RWPE1 (cell line): ENCODE results near the gene CCR9.

ENCODE experiments used
- CTCF ChIA-PET: fragments of 350-600 bp; sonication (Branson Sonifier 250); formaldehyde crosslinking; extraction: SDS; loops from one replicate; lab custom pipeline; 2021; lab: Yijun Ruan, JAX
- POLR2A ChIA-PET: fragments of 400-600 bp; formaldehyde crosslinking; extraction: SDS; loops from one replicate; lab custom pipeline; 2020; ENCODE audit warnings: antibody characterized with exemption; ENCODE audit not compliant: low non-redundant PET; lab: Yijun Ruan, JAX
- DNase-seq: peaks from one replicate; pipeline ENCODE4 v3.0.0; 2012; ENCODE audit warnings: low spot score
- H3K27ac ChIP-seq: fragments of 450-650 bp; 2 replicates; pipeline ENCODE4 v1.5.1; 2017
- TF ChIP-seq, protein P1 (sequence below): fragments of 450-650 bp; conservative IDR thresholded peaks from 2 replicates; pipeline ENCODE4 v1.5.1; 2017; ENCODE audit warnings: low read depth, mild to moderate bottlenecking

Gene CCR9

GRCh38 chr3:45890405-45890804 is 4.1 kb downstream of the CCR9 start:
- CTCF ChIA-PET, result no interaction called here
- TF ChIP-seq, protein P1, sequence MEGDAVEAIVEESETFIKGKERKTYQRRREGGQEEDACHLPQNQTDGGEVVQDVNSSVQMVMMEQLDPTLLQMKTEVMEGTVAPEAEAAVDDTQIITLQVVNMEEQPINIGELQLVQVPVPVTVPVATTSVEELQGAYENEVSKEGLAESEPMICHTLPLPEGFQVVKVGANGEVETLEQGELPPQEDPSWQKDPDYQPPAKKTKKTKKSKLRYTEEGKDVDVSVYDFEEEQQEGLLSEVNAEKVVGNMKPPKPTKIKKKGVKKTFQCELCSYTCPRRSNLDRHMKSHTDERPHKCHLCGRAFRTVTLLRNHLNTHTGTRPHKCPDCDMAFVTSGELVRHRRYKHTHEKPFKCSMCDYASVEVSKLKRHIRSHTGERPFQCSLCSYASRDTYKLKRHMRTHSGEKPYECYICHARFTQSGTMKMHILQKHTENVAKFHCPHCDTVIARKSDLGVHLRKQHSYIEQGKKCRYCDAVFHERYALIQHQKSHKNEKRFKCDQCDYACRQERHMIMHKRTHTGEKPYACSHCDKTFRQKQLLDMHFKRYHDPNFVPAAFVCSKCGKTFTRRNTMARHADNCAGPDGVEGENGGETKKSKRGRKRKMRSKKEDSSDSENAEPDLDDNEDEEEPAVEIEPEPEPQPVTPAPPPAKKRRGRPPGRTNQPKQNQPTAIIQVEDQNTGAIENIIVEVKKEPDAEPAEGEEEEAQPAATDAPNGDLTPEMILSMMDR, result no peak
- POLR2A ChIA-PET, result no interaction called here
- no peak overlapping the region for H3K27ac ChIP-seq
- DNase-seq, result peak; percentile 7

GRCh38 chr3:45892161-45892560 is 5.8 kb downstream of the CCR9 start:
- no peak for DNase-seq
- POLR2A ChIA-PET, result no interaction called here
- CTCF ChIA-PET, result no interaction called here
- TF ChIP-seq, protein P1, result no peak
- no peak overlapping the region for H3K27ac ChIP-seq

GRCh38 chr3:45894015-45894414 is 7.7 kb downstream of the CCR9 start:
- POLR2A ChIA-PET, result no interaction called here
- CTCF ChIA-PET, result no interaction called here
- H3K27ac ChIP-seq, result no peak overlapping the region
- TF ChIP-seq, protein P1, result no peak
- DNase-seq, result no peak

DNA sequence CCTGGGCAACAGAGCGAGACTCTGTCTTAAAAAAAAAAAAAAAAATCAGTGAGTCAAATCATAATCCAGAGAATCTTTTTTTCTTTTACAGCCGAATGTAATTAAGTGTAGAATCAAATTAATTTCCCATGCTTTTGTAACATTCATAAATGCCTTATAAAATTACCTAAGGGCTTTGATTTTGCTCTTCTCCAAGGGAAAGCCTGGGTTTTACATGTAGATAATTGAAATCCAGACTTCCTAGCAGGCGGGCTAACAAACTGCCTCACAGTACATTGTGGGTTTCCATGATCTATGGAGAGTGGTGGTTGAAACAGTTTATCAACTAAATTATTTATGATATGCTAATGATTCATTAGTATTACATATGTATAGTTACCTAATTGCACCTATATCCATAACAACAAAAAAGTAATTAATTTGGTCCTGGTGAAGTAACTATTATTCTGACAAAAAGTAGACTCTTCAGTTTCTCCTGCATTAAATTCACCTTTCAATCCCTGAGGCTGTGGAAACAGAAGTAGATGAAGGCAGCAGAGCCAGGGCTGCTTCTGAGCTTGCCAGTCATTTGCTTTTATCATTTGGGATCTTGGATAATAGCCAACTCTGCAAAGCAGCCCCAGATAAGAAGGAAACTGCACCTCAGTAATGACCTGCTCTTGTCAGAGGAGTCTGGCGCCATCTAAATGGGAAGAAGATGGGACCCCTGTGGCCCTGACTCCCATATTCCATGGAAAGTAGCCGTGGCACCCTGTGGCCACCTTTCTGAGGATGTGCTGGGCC is 9.5 kb downstream of the CCR9 start:
- H3K27ac ChIP-seq, result peak overlapping the region; percentile 75
- TF ChIP-seq, protein P1, result no peak
- ChIA-PET POLR2A (no interaction called here), CTCF (interaction anchor here (1.0 kb wide), 1 partner anchor 33 kb away, joined by 3 read pairs; no protein-coding TSS in a partner anchor)
- no peak for DNase-seq

GRCh38 chr3:45896956-45897355 is 10.6 kb downstream of the CCR9 start:
- peak overlapping the region; percentile 75 for H3K27ac ChIP-seq
- TF ChIP-seq, protein P1, result no peak
- ChIA-PET CTCF (no interaction called here), POLR2A (no interaction called here)
- DNase-seq, result no peak

DNA sequence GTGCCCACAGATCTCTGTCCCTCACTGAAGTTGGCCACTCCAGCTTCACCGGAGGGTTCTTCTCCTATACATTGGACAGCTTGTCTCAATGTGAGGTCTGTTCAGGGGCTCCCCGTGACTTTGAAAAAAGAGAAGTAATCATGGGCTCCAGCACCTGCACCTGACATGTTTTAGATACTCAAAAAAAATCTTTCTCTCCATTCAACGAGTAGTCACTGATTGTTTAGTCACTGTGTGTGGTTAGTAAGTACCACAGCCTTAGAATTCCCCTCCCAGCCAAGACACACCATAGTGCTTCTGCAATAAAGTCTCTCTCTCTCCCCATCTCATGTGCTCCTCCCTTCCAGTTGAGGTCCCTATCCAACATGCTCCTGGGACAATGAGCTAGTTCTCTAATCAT is 18.6 kb downstream of the CCR9 start:
- POLR2A ChIA-PET, result no interaction called here

More for the DNA sequence above, 18.6 kb downstream of the CCR9 start:
- no peak for DNase-seq
- H3K27ac ChIP-seq, result no peak overlapping the region
- TF ChIP-seq, protein P1, result no peak
- CTCF ChIA-PET, result no interaction called here
